GM23248 (cell line): ENCODE measurements around the gene KLHDC4.

Source experiments
- EZH2 ChIP-seq: fragments of 200-600 bp; sonication (generic); IDR thresholded peaks from 2 replicates; pipeline ENCODE4 v1.6.1; 2018; ENCODE audit warnings: antibody characterized with exemption, mild to moderate bottlenecking; ENCODE audit not compliant: insufficient read depth, poor library complexity, severe bottlenecking
- EZH2phosphoT487 ChIP-seq: fragments of 200-600 bp; sonication (generic); IDR thresholded peaks from 2 replicates; pipeline ENCODE4 v1.6.1; 2018; ENCODE audit warnings: antibody characterized with exemption, moderate library complexity, mild to moderate bottlenecking, low read depth; ENCODE audit not compliant: insufficient read depth

DNA sequence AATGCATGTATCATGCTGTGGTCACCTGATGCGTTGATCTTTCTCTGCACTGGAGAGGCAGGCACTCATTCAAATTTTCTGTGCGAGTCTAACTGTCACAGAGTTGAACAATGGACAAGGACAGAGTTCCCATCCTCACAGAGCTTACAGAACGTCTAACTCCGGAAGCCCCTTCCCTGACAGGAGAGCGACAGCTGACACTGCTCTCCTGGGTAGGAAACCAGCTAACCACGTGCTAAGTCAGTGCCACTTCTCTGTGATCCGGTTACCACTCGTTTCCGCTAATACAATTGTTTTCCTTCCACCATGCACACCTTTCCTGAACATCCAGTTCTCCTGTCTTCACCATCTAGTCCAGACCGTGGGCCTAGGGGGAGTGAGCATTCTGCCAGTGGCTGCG is 11.3 kb downstream of the KLHDC4 start:
- TF ChIP-seq EZH2phosphoT487, result no peak
- no peak for TF ChIP-seq EZH2
